Hematopoietic multipotent progenitor cell treated with erythropoietin and hydrocortisone succinate and interleukin-3 and kit ligand, for 8 days (in vitro differentiated cells): ENCODE results near the gene RTL10.

Experiments used
- DNase-seq: peaks from one replicate; pipeline ENCODE4 v3.0.0-alpha.2; 2015

Gene RTL10

DNA sequence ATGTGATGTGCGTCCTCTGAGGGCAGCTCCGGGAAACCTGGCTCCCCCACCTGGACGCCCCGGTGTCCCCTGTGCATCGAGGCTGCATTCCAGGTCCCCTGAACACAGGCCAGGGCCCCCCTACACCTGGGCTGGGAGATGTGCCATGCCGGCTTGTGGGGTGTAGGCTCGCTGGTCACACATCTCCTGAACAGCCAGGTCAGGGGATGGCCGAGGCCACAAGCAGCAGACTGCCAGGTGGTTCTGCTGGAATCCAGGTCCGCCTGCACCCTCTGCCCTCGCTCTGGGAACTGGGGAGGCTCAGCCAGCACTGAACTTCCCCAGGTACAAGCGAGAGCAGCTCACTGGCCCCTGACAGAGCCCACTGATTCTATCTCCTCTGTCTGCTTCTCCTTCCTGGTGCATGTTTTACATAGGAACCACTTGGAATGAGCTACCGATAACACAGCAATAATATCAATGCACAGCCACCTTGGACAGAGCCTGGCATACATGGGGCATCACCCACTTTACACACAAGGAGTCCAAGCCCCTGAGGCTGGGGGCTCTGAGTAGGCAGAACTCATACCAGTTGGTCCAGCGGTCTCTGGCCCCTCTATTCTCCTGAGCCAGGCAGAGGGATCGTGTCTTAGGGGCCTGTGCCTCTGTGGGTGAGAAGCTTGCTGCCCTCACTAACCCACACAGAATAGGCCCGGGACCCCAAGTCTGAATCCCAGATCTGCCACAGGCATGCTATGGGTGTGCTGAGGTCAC lies 47.3 kb downstream of the RTL10 start:
- DNase-seq: no peak

DNA sequence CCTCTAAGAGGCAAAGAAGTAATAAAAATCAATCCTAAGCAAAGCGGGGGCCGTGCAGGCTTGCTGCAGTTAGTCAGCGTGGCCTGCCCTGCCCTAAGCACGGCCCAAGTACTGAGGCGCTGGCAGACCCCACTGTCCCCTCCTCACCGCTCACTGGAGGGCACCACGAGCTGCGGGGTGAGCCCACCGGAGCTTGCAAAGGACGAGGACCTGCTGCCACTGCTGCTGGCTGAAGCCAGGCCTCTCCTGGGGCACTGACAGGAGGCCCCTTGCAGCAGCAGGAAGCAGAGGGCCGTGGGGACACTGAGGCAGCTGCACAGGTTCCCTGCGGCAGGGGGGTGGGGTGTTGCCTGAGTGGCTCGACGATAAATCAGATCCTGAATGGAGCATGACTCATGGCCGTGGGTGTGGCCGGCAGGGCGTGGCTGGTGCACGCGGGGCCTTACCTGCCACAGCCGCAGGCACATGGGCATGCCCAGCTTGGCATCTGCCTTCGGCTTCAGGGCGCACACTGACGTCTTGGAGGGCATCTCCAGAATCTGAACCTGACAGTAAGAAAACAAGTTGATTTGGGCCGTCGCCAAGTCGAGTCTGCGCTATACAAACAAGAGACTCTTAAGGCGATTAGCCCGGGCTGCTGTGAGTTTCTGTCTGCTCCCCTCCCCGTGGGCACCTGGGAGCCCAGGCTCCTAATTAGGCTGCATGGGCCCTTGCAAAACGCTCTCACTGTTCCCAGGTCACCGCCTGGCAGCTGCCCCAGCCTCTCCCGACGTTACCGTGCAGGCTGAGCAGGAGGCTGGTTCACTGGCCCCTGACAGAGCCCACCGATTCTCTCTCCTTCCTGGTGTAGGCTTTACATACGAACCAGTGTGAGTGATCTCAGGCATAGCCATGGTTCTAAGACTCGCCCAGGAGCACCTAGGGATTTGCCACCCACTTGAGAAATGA lies 48.2 kb downstream of the RTL10 start:
- peak; percentile 10 for DNase-seq

DNA sequence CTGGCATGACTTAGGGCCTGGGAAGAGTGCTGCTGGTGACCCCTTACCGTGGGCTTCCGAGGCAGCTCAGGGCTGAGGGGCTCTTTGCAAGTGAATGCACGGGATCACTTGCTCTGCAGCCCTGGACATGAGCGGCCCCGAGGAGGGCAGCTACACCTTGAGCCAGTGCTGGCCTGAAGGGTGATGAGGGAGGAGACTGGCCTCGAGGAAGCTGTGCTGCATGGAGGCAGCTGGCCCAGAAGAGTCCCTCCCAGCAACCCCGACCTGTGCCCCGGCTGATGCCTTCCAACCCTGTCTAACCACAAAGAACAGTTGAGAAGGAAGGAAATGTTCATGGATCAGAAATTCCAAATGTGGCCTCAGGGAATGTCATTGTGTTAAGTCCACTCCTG lies 48.9 kb downstream of the RTL10 start:
- no peak for DNase-seq
